ENCODE measurements around the gene IQCB1. TPM values are rescaled to one million over a fixed set of nuclear protein-coding genes. Genes with fewer than 3 reads are reported as not detected.
"Not testable (repeated sequence)": the region's sequence is repeated elsewhere in the genome, so short reads cannot be mapped to it uniquely, and the experiment has no call there.

Gene IQCB1
- total RNA-seq, 1 experiment from 2014 or later, result 6.1 TPM

DNA sequence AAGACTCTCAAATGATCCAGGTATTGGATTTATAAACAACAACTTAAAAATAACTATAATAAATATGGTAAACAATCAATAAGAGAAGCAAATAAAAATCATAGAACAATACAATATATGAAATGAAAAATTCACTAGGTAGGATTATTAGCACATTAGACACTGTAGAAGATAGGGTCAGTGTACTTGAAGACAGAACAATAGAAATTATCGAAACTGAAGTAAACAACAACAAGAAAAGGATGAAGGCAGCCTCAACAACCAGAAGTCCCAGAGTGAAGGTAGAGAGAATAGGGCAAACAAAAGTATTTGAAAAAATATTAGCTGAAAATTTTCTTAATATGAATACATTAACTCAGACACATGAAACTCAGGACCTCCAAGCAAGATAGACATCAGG, 11.9 kb downstream of the IQCB1 start:
- Histone ChIP-seq H3K27me3 (no peaks in the 10 kb centered on the region), H3K4me3 (no peak overlapping the region), H3K9me3 (peaks cover 20% of the 10 kb centered on the region), H3K36me3 (peaks cover 97% of the 10 kb centered on the region)
- no peak for DNase-seq

DNA sequence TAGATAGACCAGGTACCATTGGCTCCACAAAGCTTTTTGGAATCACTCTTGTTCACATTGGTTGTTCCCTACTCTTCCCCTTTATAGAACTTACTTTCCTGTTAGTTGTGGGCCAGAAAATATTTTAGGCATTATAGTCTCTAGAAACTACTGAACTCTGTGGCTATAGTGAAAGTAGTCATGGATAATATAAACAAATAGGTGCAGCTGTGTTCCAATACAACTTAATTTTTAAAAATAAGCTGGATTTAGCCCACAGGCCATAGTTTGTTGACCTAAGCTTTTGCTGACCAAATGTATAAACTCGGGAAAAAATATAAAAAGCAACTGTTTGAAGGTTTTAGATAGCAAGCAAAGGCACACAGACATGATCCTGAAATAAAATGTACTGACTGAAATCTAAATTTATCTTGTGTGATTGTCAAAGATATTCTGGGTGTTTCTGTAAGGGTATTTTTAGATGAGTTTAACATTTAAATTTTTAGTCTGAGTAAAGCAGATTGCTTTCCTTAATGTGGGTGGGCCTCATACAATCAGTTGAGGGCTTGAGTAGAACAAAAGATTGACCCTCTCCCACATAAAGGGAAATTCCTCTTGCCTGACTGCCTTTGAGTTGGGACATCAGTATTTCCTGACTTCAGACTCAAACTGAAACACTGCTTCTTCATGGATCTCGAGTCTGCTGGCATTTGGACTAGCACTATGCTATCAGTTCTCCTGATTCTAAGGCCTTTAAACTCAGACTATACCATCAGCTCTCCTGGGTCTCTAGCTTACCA, 13.2 kb downstream of the IQCB1 start:
- peaks cover 95% of the 10 kb centered on the region for H3K36me3 ChIP-seq

DNA sequence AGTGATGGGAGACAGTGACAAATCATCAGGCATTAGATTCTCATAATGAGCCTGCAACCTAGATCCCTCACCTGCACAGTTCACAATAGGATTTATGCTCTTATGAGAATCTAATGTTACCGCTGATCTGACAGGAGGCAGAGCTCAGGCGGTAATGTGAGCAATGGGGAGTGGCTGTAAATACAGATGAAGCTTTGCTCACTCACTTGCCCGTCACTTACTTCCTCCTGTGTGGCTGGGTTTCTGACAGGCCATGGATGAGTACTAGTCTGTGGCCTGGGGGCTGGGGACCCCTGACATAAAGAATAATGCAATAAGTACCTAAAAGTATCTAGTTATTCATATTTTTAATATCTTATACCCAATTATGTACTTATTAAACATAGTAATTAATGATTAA, 15.6 kb downstream of the IQCB1 start:
- H3K36me3 ChIP-seq, result peaks cover 91% of the 10 kb centered on the region
- no peak for DNase-seq
- H3K4me3 ChIP-seq, result no peak overlapping the region
- no peaks in the 10 kb centered on the region for H3K27me3 ChIP-seq
- peaks cover 28% of the 10 kb centered on the region for H3K9me3 ChIP-seq

More for the DNA sequence above, 13.2 kb downstream of the IQCB1 start:
- Histone ChIP-seq H3K9me3 (peaks cover 19% of the 10 kb centered on the region), H3K4me3 (no peak overlapping the region), H3K27me3 (no peaks in the 10 kb centered on the region)
- DNase-seq, result no peak

DNA sequence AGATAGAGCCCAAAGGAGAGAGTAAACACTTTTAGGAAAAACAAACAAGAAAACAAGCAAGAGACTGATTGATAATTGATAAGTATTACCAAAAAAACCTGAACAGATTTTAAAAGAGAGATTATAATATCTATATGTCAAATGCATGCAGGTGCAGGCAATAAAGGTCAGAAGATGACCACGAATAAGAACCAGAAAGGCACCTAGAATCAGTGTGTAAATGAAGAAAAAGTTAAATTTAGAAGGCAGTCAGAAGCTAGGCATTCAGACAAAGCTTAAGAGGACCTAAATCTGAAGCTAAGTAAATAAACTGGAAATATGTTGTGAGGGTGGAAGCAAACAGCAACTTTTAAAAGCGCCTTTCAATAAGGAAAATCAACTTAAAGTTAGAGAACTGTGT, 16.3 kb downstream of the IQCB1 start:
- H3K27me3 ChIP-seq, result no peaks in the 10 kb centered on the region
- H3K4me3 ChIP-seq, result no peak overlapping the region
- peaks cover 90% of the 10 kb centered on the region for H3K36me3 ChIP-seq

DNA sequence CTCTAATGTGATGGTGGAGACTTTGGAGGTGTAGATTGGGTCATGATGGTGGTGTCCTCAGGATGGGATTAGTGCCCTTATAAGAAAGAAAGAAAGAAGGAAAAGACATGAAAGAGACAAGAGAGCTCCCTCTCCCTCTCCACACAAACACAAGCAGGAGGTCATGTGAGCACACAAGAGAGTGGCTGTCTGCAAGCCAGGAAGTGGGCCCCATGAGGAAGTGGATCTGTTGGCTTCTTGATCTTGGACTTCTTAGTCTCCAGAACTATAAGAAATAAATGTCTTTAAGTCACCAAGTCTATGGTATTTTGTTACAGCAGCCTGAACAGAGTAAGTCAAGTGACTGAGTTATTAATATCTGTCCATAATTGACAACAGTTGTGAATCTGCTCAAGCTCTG, 17.1 kb downstream of the IQCB1 start:
- Histone ChIP-seq H3K27me3 (no peaks in the 10 kb centered on the region), H3K9me3 (peaks cover 16% of the 10 kb centered on the region), H3K36me3 (peaks cover 85% of the 10 kb centered on the region), H3K4me3 (no peak overlapping the region)
- DNase-seq, result no peak

More for the DNA sequence above, 16.3 kb downstream of the IQCB1 start:
- H3K9me3 ChIP-seq, result peaks cover 24% of the 10 kb centered on the region
- no peak for DNase-seq

DNA sequence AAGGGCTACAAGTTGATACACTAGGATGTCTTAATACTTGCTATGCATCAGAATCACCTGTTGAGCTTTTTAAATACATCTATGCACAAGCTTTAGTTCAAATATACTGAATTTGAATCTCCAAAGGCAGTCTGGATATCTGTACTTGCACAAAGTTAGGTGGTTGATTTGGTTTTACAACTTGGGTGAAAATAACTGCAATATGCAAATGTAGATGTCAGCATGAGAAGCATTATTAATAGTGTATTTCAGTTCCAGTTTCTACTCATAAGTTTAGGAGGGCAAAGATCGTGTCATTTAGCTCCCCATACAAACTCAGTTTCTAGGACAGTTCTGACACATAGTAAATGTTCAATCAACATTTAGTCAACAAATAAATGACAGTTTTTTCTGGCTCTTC, 25.6 kb downstream of the IQCB1 start:
- H3K27me3 ChIP-seq, result no peaks in the 10 kb centered on the region
- H3K4me3 ChIP-seq, result no peak overlapping the region
- H3K36me3 ChIP-seq, result peaks cover 63% of the 10 kb centered on the region
- no peak for DNase-seq
- H3K9me3 ChIP-seq, result no peaks in the 10 kb centered on the region; the same call in 1 of the 2 replicates

DNA sequence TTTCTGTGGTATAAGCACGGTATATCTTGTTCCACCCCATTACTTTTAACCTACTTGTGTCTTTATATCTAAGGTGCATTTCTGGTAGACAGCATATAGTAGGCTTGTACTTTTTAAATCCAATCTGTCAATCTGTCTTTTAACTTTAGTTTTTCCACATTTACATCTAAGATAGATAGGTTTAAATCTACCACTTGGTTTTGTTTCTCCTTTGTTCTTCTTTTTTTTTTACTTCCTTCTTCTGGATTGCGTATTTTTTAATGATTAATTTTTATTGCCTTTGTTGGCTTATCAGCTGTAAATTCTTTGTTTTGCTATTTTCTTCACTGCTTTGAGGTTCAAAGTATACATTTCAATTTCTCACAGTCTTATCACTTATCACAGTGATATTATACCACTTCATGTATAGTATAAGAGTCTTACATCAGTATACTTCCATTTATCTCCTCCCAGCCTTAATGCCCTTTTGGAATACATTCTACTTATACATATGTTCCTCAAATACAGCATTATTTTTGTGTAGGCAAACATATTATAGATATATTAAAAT, 31.0 kb downstream of the IQCB1 start:
- Histone ChIP-seq H3K4me3 (no peak overlapping the region), H3K9me3 (no peaks in the 10 kb centered on the region), H3K27me3 (no peaks in the 10 kb centered on the region), H3K36me3 (peaks cover 35% of the 10 kb centered on the region)
- no peak for DNase-seq

DNA sequence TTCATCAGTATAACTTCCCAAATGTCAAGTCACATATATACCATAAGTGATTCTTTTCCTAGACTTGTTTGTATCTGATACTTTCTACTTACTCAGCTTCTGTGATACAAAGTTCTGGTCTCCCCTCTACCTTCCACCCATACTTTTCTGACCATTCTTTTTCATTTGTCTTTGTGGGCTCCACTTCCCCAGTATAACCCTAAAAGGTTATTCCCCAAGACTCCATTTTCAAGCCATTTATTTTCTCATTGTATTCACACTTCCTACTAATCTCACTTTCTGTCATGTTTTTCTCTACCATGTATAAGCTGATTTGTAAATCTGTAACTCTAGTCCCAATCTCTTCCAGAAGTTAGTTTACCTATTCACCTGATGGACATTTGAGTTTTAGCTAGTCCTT, 34.0 kb downstream of the IQCB1 start:
- H3K9me3 ChIP-seq, result no peaks in the 10 kb centered on the region

DNA sequence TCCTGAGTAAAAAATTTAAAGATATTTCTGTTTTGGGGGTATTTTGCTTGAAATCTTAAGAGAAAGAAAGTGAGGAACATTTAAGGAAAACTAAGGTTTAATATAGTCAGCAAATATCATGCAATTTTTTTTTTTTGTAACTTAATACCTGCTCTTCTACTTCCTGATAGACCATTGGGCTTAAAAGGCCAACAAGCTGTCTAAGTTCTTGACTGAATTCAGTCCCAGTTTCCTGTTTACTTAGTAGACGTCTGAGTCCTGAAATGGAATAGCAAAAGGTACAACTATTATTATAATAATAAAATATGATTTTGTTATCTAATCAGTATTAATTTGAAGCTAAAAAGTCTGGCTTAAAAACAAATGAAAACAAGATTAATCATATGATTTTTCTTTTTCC, 37.9 kb downstream of the IQCB1 start:
- Histone ChIP-seq H3K27me3 (no peaks in the 10 kb centered on the region), H3K36me3 (peaks cover 28% of the 10 kb centered on the region), H3K4me3 (no peak overlapping the region), H3K9me3 (no peaks in the 10 kb centered on the region)
- no peak for DNase-seq

More for the DNA sequence above, 34.0 kb downstream of the IQCB1 start:
- DNase-seq, result no peak
- H3K4me3 ChIP-seq, result no peak overlapping the region
- peaks cover 33% of the 10 kb centered on the region for H3K36me3 ChIP-seq
- no peaks in the 10 kb centered on the region for H3K27me3 ChIP-seq

DNA sequence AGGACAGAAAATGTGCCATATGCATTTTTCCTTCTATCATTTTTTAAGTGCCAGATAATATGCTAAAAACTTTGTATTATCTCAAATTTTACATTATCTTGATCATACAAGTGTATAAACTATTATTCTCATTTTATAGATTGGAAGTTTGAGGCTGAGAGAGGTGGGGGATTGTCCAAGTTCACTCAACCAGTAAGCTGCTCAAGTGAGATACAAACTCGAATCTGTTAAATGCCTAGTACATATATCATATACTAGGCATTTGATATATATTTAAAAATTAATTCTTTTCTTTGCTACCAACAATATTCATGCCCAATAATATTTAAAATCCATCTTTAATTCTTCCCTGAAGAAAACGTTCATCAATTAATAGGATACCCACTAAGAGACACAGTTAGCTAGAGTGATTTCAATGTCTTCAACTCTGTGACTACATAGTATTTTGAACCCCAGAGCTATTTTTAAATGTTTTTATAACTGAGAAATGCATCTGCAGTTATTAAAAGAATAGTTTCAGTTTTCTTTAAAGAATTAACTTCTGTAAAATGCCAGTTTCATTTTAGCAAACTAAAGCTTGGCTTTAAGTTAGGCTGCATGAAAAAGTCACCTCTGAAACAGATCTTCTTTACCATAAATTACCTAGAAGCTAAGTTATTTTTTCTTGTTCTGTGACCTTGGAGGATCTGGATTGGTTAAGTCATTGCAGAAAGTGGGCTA, 40.4 kb downstream of the IQCB1 start:
- no peak for DNase-seq
- no peaks in the 10 kb centered on the region for H3K27me3 ChIP-seq
- no peak overlapping the region for H3K4me3 ChIP-seq
- peaks cover 33% of the 10 kb centered on the region for H3K36me3 ChIP-seq
- H3K9me3 ChIP-seq, result no peaks in the 10 kb centered on the region

DNA sequence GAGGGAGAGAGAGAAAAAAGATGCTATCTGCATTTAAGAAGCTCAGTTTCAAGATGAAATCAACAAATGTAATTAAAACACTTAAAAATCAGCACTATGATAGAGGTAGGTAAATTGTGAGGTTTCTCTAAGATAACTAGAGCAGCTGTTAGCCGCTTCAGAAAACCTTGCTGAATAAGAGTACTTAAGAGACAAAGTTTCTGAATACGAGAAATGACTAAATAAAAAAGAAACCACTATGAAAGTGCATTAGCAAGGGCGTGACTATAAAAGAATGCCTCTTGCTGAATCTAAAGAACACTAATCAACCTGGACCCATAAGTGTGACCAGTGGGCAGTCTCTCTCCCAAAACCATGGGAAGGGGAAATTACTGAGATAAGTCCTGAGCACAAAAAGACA, 41.8 kb downstream of the IQCB1 start:
- H3K27me3 ChIP-seq, result no peaks in the 10 kb centered on the region
- H3K36me3 ChIP-seq, result peaks cover 42% of the 10 kb centered on the region
- H3K4me3 ChIP-seq, result no peak overlapping the region
- H3K9me3 ChIP-seq, result no peaks in the 10 kb centered on the region
- no peak for DNase-seq

DNA sequence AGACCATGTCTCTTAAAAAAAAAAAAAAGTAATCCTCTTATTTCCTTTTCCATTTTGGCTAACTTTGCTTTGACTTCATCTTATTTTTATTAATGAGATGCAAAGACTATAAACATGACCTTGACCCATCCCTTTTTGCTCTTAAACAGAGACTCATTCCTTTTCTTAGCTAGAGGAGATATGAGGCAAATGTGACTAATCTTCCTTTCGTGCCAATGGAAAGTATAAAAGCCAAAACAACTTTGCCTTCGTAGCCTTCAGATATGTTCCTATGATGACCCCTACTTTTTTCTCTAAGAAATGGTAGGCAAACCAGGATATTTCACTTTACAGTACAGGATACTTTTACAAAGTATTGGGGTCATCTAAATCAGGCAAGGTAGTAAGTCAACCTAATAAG, 48.4 kb downstream of the IQCB1 start:
- peaks cover 60% of the 10 kb centered on the region for H3K36me3 ChIP-seq
- DNase-seq, result no peak
- no peak overlapping the region for H3K4me3 ChIP-seq
- H3K27me3 ChIP-seq, result no peaks in the 10 kb centered on the region
- no peaks in the 10 kb centered on the region for H3K9me3 ChIP-seq

DNA sequence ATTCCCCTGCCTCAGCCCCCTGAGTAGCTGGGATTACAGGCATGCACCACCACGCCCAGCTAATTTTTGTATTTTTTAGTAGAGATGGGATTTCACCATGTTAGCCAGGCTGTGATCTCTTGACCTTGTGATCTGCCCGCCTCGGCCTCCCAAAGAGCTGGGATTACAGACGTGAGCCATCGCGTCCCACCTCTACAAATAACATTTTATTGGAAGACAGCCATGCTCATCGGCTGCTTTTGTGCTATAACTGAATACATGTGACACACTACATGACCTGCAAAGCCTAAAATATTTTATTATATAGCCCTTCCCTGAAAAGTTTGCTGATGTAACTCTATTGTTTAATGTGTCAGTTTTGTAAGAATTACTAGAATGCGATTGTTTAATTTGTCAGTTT, 52.1 kb downstream of the IQCB1 start:
- peaks cover 65% of the 10 kb centered on the region for H3K36me3 ChIP-seq
- H3K9me3 ChIP-seq, H3K4me3 ChIP-seq, H3K27me3 ChIP-seq, DNase-seq: not testable (repeated sequence)

DNA sequence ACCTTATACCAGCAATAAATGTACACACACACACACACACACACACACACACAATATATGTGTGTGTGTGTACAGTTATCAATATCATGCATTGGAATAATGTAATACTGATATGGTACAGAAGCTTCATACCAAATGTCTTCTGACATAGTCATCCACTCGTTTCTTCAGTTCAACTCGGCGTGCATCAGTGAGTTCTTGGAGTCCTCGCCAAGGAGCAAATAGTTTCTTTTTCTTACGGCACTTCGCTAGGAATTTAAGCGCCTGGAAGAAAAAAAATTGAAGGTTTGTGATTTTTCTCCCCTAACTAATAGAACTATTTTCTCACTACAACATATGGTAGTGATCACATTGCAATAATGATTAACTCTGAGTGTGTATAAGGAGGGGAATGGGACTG, 53.2 kb downstream of the IQCB1 start:
- no peak for DNase-seq
- no peaks in the 10 kb centered on the region for H3K9me3 ChIP-seq
- H3K27me3 ChIP-seq, result no peaks in the 10 kb centered on the region
- H3K4me3 ChIP-seq, result no peak overlapping the region
- peaks cover 70% of the 10 kb centered on the region for H3K36me3 ChIP-seq

DNA sequence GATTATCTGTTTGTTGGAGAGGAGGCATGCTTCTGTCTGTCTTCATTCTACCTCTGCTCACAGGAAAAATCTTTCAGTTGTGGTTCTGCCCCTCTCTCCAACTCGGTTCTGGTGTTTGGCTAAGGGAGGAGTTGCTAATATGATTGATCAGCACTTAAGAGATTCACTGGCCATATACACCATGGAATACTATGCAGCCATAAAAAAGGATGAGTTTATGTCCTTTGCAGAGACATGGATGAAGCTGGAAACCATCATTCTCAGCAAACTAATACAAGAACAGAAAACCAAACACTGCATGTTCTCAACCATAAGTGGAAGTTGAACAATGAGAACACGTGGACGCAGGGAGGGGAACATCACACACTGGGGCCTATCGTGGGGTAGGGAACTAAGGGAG, 59.8 kb downstream of the IQCB1 start:
- H3K27me3 ChIP-seq, DNase-seq, H3K4me3 ChIP-seq, H3K9me3 ChIP-seq: not testable (repeated sequence)
- H3K36me3 ChIP-seq, result peaks cover 76% of the 10 kb centered on the region

DNA sequence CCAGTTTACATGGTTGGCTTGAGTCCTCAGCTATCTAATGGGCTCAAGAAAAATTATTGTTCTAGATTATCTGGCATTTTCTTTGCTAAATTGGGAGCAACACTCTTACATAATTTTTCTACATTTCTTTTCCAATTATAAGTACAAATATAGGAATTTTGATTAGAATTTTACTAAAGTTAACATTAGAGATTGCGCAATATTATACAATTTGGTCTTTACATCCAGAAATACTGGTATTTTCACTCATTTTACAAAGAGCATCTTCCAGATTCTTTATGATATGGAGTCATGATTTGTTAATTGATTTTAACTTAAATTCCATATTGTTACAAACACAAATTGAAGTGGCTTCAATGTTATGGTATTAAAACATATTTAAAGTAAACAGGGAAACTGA, 65.6 kb downstream of the IQCB1 start:
- Histone ChIP-seq H3K9me3 (no peaks in the 10 kb centered on the region), H3K4me3 (no peak overlapping the region), H3K27me3 (no peaks in the 10 kb centered on the region), H3K36me3 (peaks cover 50% of the 10 kb centered on the region)
- DNase-seq, result no peak

DNA sequence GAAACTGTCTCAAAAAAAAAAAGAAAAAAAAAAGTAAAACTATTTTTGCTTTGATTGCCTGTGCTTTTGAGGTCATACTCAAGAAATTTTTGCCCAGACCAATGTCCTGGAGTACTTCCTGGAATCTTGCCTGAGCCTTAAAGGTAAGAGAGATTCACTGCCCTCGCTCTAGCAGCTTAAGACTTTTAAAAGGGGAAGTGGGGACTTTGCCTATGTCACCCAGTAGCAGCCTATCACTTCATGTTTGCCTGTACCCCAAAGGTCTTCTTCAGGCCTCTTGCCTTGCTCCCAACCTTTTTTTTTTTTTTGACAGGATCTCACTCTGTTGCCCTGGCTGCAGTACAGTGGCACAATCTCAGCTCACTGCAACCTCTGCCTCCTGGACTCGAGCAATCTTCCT, 66.4 kb downstream of the IQCB1 start:
- Histone ChIP-seq H3K4me3 (no peak overlapping the region), H3K36me3 (peaks cover 44% of the 10 kb centered on the region), H3K27me3 (no peaks in the 10 kb centered on the region; the same call in 1 of the 2 replicates), H3K9me3 (no peaks in the 10 kb centered on the region)
- no peak for DNase-seq
